Retina (tissue), 1 donor: Measurements from ENCODE around the gene MOB1B.

ENCODE experiments used
- DNase-seq: peaks from one replicate; pipeline ENCODE4 v3.0.0-alpha.2; 2016

Gene MOB1B

DNA sequence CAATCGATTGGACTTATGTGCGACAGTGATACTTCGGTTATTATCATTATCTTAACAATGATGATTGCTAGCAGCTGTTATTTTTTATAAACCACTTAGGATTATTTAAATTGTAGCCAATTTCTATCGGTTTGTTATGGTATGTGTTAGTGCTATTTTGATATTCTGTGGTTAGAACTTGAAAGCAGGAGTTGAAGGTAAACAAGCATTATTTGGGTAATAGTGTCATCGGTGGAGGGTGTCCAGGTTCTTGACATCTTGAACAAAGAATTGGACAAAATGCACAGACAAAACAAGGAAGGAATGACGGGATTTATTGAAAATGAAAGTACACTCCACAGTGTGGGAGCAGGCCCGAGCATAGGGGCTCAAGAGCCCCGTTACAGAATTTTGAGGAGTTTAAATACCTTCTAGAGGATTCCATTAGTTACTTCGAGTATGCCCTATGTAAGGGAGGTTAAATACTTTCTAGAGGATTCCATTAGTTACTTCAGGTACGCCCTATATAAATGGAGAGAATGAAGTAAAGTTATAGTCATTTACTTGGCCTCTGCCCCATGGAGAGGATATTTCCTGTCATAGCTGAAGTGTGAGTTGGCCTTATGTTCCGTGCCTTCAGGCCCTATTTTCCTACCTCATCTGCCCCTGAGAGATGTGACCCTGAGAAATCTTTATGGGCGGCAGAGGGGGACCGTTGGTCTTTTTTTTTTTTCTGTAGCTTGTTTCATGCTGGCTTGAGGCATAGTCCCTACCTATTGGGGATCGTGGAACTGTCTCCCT is 13.1 kb downstream of the MOB1B start:
- DNase-seq: no peak

DNA sequence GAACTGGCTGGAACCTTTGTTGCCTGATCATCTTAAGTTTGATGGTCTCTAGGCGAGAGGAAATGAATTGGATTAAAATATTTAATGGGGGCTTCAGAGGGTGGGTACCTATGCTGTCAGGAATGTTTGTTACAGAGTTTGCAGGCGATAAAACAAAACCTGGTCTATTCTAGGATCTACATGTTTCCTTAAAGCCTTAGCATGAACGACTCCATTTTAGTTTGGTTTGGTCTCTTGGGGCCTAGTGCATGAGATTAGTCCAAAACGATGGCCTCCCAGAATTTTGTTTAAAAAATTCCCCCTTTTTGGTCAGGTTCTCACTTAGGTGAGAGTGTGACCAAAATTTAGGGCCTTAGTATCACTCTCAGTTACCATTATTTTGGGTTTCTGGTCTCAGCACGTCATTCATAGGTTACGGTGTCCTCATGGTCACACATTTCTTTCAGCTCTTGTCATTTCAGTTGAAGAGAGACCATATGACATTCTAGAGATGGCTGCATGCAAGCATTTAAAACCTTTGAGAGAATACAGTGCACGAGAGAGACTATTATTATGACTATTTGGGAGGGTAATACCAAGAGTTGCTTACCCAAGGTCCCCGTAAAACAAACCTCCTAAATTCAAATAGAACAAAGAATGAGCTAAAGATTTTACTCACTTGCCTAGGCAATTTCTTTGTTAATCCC is 13.8 kb downstream of the MOB1B start:
- DNase-seq: no peak

DNA sequence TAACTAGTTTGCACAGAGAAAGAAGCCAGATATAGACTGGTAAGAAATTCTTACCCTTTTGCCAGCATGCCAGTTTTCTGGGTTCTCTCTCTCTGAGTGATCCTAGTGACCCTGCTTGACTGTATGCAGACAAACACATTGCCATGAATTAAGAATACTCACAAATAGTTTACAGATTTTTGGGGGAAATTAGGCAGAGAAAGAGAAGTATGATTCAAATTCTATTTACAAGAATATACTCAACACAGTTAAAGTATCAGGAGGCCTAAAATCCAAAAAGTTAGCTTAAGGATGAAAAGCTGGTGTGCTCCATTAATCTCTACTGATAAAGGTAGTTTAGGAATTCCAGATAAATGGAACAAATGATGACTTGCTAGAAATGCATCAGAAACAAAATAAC is 18.4 kb downstream of the MOB1B start:
- DNase-seq: no peak

DNA sequence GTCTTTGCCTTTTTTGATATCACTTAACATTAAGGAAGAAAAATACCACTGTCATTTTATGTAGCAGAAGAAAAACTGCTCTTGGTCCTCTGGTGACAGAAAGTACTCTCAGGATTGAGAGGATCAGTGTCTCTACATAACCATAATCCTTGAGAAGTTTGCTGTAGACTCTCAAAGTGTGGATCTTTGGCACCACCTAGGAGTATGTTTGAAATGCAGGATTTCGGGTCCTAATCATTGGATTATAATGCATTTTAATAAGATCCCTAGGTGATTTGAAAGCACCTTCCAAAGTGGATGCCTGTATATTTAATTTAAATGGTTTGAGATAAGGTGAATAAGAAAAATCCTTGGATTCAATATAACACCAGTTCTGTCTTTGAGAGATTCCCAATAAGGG is 23.2 kb downstream of the MOB1B start:
- DNase-seq: no peak

DNA sequence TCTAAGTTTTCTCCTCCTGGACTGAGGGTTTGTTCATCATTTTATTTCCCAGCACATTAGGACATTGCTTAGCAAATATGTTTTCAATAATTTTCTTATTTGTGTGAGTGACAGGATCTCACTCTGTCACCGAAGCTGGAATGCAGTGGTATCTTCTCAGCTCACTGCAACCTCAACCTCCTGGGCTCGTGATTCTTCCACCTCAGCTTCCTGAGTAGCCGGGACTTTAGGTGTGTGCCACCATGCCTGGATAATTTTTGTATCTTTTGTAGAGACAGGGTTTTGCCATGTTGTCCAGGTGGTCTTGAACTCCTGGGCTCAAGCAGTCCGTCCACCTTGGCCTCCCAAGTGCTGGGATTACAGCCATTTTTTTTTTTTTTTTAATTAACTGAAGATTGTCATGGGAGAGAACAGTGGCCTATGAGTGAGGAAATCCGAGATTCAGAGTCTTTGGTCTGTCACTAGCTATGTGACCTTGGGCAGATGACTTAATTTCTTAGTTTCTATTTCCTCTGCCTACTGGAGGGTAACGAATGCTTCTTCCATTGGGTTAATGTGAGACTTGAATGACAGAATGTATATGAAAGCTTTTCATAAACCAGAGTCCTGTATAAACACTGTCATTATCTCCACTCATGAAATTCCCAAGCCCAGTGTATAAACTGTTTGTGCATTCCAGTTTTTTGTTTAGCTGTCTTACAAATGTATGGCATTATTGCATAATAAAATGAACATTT is 23.9 kb downstream of the MOB1B start:
- DNase-seq: no peak

DNA sequence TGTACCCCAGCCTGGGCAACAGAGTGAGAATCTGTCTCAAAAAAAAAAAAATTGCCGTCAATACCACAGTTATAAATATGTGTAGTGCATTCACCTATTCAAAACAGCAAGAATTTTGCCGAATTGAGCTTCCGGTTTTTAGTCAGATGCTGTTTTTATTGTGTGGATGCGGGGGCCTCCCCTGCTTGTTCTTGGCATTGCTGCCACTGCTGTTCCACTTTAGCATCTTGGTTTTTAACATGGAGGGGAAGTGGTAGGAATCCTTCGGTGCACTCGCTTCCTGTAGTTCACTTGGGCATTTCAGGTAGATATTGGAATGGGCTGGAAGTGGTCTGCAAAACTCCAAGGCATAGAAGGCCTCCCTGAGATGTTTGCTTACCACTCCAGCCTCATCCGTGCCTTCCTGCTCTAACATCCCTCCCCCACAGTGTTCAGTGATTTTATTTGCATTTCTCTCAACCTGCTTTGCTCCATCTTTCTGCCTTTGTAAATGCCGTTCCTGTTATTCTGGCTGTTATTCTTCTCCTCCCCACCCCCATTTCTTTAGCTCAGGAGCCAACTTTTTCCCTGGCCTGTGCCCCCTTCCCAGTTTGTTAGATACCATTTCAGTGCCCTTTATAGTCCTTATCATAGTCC is 25.5 kb downstream of the MOB1B start:
- no peak for DNase-seq

DNA sequence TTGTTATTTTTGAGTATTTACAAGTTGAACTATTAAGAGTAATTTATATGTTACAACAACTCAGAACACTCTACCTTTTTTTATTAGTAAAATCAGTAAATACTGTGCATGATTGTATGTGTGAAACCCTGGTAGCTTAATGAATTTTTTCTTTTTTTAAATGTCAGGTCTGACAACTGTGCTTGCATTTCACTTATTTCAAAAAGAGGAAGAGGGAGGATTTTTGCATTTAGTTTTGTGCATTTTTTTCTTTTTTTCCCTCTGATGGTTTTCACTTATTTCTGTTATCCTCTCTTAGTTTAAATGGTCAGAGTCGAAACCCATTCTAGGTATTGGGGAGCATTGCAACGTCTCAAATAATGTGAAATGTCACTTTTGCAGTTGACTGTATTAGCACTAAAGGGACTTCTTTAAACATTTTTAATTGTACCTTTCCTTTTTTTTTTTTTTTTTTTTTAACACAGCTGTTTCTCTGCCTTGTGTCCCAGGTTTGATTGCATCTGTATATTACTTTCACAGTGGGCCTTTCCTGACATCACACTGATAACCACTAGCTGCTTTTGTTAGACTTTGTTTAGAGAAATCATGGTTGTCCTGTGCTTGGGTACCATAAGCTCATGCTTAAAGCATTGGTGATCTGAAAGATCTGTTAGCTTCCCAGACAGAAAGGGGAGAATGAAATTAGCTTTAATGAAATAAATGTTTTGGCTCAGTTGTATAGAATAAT is 28.5 kb downstream of the MOB1B start:
- DNase-seq: no peak

DNA sequence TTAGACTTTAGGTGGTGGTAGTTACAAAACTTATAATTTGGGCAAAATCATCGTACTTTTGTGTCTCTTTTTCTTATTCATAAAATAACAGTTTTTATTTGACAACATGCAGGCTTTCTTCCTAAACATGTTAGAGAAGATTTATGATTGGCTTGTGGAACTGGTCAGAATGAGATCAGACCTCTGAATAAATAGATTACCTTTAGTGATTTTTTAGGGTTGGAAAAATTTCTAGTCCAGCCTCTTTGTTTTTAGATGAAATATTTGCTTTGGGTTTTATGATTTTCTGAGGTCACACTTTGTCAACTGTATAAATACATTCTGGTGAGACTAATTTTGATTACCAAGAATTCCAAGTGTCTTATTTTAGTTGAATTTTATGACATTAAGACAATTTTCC is 29.2 kb downstream of the MOB1B start:
- no peak for DNase-seq

DNA sequence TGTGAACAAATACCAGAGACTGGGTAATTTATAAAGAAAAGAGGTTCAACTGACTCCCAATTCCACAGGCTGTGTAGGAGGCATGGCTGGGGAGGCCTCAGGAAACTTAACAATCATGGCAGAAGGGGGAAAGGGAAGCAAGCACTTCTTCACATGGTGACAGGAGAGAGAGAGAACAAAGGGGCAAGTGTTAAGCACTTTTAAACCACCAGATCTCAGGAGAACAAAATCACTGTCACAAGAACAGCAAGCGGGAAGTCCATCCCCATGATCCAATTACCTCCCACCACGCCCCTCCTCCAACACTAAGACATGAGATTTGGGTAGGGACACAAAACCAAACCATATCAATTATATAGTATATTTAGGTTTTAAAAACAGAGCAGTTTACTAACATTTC is 30.8 kb downstream of the MOB1B start:
- no peak for DNase-seq

DNA sequence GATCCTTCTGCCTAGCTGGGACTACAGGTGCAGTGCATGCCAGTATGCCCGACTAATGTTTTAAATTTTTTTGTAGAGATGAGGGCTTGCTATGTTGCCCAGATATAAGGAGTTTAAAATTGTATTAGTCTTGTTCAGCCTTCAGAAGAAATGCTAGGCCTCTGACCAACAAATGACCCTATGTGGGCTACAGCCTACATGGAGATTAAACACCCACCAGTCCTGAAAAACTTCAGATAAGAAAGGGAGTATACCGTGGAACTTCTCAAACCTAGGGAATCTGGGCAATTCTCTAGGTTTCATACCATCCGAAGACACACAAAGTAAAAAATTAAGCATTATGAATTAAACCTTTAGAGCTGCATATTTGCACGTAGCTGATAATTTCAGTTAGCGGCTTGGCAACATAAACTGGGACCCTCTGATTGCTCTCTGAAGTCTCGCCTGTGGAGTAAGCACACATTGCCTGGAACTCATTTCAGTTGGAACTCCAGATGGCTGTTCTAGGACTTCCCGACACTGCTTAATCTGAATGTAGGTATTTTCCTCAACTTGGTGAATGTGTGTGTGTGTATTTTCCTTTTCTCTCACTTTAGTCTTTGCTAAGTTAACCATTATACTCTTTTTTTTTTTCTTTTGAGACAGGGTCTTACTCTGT is 33.0 kb downstream of the MOB1B start:
- DNase-seq: no peak

DNA sequence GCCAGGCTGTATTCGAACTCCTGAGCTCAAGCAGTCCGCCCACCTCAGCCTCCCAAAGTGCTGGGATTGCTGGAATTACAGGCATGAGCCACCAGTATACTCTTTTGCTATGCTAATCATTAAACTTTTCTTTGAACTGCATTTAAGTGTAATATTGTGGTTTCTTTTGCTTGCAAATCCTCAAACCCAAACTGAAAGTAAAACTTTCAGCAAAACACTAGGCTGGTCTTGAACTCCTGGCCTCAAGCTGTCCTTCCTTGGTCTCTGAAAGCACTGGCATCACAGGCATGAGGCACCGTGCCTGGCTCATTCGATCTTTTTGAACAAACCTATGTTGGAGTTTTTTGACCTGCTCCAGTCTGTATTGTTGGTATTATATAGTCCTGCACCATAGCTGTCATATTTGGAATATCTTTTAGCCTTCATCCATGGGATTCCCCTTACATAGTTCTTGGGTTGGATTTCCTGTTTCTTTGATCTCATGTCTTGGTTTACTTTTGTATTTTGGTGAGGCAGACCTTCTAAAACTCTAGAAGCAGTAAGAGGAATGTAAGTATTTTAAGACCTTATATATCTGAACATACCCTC is 34.1 kb downstream of the MOB1B start:
- DNase-seq: no peak

DNA sequence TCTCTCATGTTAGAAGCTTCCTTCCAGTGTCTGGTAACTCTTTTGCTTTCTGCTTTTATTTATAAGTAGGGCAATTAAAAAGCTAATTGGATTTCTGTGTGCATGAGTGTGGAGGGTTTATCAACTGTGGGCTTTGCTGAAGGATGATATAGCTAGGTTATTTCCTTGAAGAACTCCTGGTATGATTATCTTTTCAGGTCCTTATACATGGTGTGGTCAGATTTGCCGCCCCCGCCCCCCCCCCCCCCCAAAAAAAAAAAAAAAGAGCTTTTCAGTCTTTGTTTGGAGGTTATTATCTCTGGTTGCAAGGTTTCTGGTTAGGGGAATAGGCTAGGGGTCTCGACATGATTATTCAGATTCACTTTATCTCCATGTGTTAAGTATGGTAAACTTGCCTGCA is 35.9 kb downstream of the MOB1B start:
- no peak for DNase-seq

DNA sequence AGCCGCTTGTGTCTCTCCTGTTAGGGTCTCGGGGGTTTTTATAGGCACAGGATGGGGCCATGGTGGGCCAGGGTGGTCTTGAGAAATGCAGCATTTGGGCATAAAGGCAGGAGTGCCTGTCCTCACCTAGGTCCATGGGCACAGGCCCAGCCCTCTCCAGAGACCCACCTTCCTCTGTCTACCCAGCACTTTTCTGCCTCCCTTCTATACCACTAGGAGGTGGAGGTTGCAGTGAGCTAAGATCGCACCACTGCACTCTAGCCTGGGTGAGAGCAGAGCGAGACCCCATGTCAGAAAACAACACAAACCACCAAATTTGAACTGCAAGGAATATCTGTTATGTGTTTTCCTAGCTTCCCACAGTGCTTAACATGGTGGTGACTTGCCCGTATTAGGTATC is 38.0 kb downstream of the MOB1B start:
- no peak for DNase-seq

DNA sequence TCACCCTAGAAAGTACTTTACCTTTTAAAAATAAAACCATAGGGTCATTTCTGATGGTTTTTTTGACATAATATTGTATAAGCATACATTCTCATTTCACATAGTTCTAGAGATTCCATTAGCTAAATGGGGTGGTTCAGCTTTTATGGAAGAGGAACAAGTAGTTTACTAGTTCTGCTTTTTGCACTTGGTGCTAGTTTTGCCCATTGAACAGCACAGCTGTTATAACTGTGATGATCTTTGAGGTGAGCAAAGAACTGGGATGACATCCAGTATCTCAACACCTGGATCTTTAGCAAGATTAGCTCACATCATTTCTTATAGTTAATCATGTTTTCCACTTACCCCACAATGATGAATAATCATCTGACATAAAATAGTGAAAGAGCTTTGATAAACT is 40.9 kb downstream of the MOB1B start:
- DNase-seq: no peak

DNA sequence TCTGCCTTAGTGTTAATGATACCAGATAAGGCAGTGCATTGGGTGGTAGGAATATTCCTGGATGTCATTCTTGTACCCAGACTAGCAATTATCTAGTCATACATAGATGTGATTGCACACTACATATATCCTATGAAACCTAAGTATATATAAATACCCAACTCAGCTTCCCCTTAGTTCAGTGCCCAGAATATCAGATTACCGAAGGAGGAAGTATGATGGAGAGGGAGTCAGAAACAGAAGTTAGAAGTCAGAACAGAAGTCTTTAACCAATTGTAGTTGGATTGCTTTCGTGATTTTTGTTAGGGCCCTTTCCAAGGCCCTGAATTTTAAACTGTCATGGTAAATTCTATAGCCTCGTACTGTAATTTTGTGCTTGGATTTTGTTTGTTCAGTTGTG is 42.9 kb downstream of the MOB1B start:
- no peak for DNase-seq

DNA sequence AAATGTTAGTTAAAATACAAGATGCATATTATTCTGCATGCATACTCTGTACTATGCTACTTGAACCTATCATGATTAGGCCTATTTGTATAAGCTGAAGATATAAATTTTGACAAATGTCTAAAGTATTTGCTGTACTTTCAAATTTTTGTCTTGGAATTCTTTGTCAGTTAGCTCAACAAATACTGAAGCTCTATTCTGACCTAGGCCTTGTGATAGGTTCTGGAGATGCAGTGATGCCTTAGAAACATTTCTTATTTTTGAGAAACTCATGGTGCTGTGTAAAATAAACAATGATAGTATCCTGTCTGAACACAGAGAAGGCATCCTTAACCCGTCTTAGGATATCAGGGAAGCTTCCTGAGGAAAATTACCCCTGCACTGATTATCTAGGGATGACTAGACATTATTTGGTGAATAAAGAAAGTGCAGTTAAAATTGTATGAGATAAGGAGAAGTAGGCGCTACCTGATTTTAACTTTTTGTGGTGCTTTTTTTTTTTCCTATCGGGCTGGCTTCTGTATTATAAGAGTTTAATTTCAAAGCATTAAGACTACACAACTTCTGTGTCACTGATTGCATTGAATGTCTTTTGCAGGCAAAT is 43.4 kb downstream of the MOB1B start:
- no peak for DNase-seq

DNA sequence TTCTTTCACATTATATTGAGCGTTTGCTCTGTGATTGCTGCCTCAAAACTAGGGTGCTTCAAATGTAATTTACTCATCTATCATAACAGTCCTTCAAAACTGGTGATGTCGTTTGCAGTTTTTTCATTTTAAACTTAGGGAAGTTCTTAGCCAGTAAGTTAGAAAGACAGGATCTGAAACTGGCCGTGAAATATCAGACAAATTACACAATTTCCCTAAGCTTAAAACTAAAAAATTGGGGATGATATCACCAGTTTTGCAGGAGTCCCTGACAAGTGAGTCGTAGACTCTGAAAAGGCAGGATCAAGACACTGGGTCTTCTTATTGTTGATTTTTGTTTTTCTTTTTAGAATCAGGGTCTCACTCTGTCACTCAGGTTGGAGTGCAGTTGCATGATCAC is 44.8 kb downstream of the MOB1B start:
- no peak for DNase-seq

DNA sequence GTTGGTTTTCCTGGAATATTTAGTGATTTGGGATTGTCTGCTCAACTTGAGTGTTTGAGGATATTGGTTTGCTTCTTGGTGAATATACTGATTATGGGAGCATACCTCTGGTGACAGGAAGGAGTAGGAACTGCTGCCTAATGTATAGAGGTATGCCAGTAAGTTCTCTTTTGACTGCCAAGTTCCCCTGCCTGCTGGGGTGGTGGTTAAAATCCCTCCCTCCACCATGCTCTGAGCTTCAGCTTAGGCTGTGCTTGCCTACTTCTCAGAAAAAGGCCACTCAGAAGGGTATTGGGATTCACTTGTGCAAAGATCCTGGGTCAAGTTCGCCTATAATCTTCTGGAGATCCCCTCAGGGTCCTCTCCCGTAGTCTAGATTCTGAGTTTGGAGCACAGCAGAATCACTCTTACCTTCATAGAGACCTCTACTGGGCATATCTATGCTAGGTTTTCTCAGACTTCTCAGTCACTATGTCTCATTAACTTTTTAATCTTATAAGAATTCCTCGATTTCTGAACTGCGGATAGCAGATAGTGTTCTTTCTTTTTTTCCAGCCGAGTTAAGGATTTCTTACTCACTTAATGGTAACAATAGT is 46.6 kb downstream of the MOB1B start:
- no peak for DNase-seq

DNA sequence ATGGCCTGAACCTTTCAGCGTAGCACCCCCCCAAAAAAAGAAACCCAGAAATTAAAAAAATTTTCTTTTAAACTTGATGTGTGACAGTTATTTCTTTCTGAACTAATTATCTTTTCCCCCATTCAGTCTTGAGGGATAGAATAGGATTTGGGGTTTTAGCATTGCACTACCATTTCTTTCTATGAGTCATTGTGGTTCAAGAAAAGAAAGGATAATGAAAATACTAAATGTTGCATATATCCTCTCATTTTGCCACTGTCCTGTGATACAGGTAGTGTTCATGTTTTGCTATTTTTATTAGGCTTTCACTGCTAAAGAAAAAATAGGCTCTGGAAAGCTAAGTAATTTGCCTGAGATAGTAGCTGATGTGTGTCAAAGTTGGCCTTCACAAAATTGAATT is 51.9 kb downstream of the MOB1B start:
- no peak for DNase-seq

DNA sequence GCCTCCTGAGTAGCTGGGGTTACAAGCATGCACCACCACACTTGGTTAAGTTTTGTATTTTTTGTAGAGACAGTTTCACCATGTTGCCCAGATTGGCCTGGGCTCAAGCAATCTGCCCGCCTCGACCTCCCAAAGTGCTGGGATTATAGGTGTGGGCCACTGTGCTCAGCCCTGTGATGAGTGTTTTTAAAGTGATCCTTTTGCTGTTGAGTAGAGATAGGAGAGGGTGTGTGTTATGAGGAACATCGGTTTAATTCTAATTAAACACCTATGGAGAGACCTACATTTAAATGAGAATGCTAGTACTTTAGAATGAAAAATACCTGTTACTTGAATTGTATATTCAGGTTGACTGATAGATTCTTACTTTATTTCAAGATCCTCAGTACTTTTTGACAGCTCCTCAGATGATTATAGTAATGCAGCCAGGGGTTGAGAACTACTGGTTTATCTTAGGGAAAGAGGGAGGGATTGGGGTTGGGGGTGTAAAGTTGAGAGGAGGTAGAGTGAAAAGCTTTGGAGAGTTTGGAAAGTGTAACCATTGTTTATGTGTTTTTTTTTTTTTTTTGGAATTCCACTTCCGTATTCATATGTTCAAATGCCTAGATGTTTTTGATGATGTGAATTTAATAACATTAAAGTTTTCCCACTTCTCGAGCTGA is 54.5 kb downstream of the MOB1B start:
- DNase-seq: no peak

DNA sequence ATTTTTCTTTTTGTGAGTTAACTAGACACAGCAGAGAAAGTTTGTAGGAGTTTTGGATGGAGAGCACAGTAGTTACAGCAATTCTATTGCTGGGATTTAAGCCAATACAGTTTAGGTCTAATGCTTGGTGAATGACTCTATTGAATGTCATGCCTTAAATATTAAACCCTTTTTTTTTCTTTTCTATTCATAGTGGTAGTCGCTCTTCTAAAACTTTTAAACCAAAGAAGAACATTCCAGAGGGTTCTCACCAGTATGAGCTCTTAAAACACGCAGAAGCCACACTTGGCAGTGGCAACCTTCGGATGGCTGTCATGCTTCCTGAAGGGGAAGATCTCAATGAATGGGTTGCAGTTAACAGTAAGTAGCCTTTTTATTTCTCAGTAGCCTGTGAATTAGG is 56.5 kb downstream of the MOB1B start:
- no peak for DNase-seq
